ENCODE results near the gene SLC47A2. TPM values are rescaled to one million over a fixed set of nuclear protein-coding genes. Genes with fewer than 3 reads are reported as not detected.

SLC47A2 gene
- polyA plus RNA-seq, 1 donor from 2014 or later = not detected

- no peaks in the 10 kb centered on the region for H3K36me3 ChIP-seq (ENCODE audit: insufficient read depth, low read length)
- no peak for TF ChIP-seq RAD21 (conservative IDR thresholded peaks at IDR 0.05)
- no peaks in the 10 kb centered on the region for H3K9me3 ChIP-seq (ENCODE audit: low read length)
- H2AFZ ChIP-seq (ENCODE audit: low read depth, low read length) = no peak overlapping the region
- H3F3A ChIP-seq (ENCODE audit: insufficient read depth, low read length, poor library complexity, severe bottlenecking) = no peaks in the 10 kb centered on the region
- no peaks in the 10 kb centered on the region for H3K27me3 ChIP-seq (ENCODE audit: insufficient read depth, low read depth, low read length)
- no peaks in the 10 kb centered on the region for H3K9me2 ChIP-seq (ENCODE audit: insufficient read depth, low read length)
- H3K27ac ChIP-seq (ENCODE audit: low read length) = no peak overlapping the region
- no peak overlapping the region for H3K9ac ChIP-seq (ENCODE audit: low read length)
- H4K20me1 ChIP-seq (ENCODE audit: insufficient read depth) = no peaks in the 10 kb centered on the region
- H3K4me3 ChIP-seq (ENCODE audit: low read length) = no peak overlapping the region
- no peak overlapping the region for H3K4me2 ChIP-seq (ENCODE audit: low read length)
- H3K79me2 ChIP-seq (replicated peaks; ENCODE audit: insufficient read depth, low read length) = no peaks in the 10 kb centered on the region
Measured at GRCh38 chr17:19741832-19742457, 25.6 kb upstream of the SLC47A2 start.

GRCh38 chr17:19740933-19741332, 24.5 kb upstream of the SLC47A2 start:
- H3K79me2 ChIP-seq (replicated peaks; ENCODE audit: insufficient read depth, low read length) = no peaks in the 10 kb centered on the region
- no peaks in the 10 kb centered on the region for H3K9me2 ChIP-seq (ENCODE audit: insufficient read depth, low read length)
- H3F3A ChIP-seq (ENCODE audit: insufficient read depth, low read length, poor library complexity, severe bottlenecking) = no peaks in the 10 kb centered on the region
- H3K4me3 ChIP-seq (ENCODE audit: low read length) = no peak overlapping the region
- no peaks in the 10 kb centered on the region for H3K9me3 ChIP-seq (ENCODE audit: low read length)
- H3K27me3 ChIP-seq (ENCODE audit: insufficient read depth, low read depth, low read length) = no peaks in the 10 kb centered on the region
- H3K27ac ChIP-seq (ENCODE audit: low read length) = no peak overlapping the region
- TF ChIP-seq TAF1 (IDR thresholded peaks at IDR 0.05; ENCODE audit: low read depth) (no peak), SMC3 (conservative IDR thresholded peaks at IDR 0.05; ENCODE audit: poor library complexity) (no peak), POLR2AphosphoS5 (IDR thresholded peaks at IDR 0.05) (no peak), EP300 (conservative IDR thresholded peaks at IDR 0.05; ENCODE audit: poor library complexity, severe bottlenecking) (no peak), EZH2 (IDR thresholded peaks at IDR 0.05; ENCODE audit: borderline replicate concordance, insufficient read depth, low read length, poor library complexity, severe bottlenecking) (no peak), CTCF (IDR thresholded peaks at IDR 0.05; ENCODE audit: poor library complexity, severe bottlenecking) (no peak), RAD21 (conservative IDR thresholded peaks at IDR 0.05) (no peak)
- no peak overlapping the region for H2AFZ ChIP-seq (ENCODE audit: low read depth, low read length)
- H3K4me2 ChIP-seq (ENCODE audit: low read length) = no peak overlapping the region
- H3K36me3 ChIP-seq (ENCODE audit: insufficient read depth, low read length) = no peaks in the 10 kb centered on the region
- H4K20me1 ChIP-seq (ENCODE audit: insufficient read depth) = no peaks in the 10 kb centered on the region
- H3K9ac ChIP-seq (ENCODE audit: low read length) = no peak overlapping the region

GRCh38 chr17:19739241-19740201, 23.1 kb upstream of the SLC47A2 start:
- Histone ChIP-seq H3K79me2 (replicated peaks; ENCODE audit: insufficient read depth, low read length) (no peaks in the 10 kb centered on the region), H3K27me3 (ENCODE audit: insufficient read depth, low read depth, low read length) (no peaks in the 10 kb centered on the region), H3K4me2 (ENCODE audit: low read length) (no peak overlapping the region), H4K20me1 (ENCODE audit: insufficient read depth) (no peaks in the 10 kb centered on the region), H3K9ac (ENCODE audit: low read length) (no peak overlapping the region), H3K4me3 (ENCODE audit: low read length) (no peak overlapping the region), H3K27ac (ENCODE audit: low read length) (no peak overlapping the region), H3K36me3 (ENCODE audit: insufficient read depth, low read length) (no peaks in the 10 kb centered on the region), H3K9me2 (ENCODE audit: insufficient read depth, low read length) (no peaks in the 10 kb centered on the region), H3K9me3 (ENCODE audit: low read length) (no peaks in the 10 kb centered on the region), H2AFZ (ENCODE audit: low read depth, low read length) (no peak overlapping the region), H3F3A (ENCODE audit: insufficient read depth, low read length, poor library complexity, severe bottlenecking) (no peaks in the 10 kb centered on the region)
- TF ChIP-seq CTCF (IDR thresholded peaks at IDR 0.05; ENCODE audit: poor library complexity, severe bottlenecking) (no peak), RAD21 (conservative IDR thresholded peaks at IDR 0.05) (no peak), MXI1 (conservative IDR thresholded peaks at IDR 0.05; ENCODE audit: poor library complexity, severe bottlenecking) (no peak), EZH2 (IDR thresholded peaks at IDR 0.05; ENCODE audit: borderline replicate concordance, insufficient read depth, low read length, poor library complexity, severe bottlenecking) (no peak), POLR2AphosphoS5 (IDR thresholded peaks at IDR 0.05) (no peak), SMC3 (conservative IDR thresholded peaks at IDR 0.05; ENCODE audit: poor library complexity) (no peak), EP300 (conservative IDR thresholded peaks at IDR 0.05; ENCODE audit: poor library complexity, severe bottlenecking) (no peak), TAF1 (IDR thresholded peaks at IDR 0.05; ENCODE audit: low read depth) (no peak), REST (IDR thresholded peaks at IDR 0.05; ENCODE audit: borderline replicate concordance) (no peak)
